CD14-positive monocyte (primary cell): Measurements from ENCODE around the gene COL21A1. TPM values are rescaled to one million over a fixed set of nuclear protein-coding genes. Genes with fewer than 3 reads are reported as not detected.

ENCODE experiments used
- DNase-seq, 3 donors: peaks; one replicate each; pipeline ENCODE4 v3.0.0-alpha.2; 2011 to 2022
- H2AFZ ChIP-seq: 2 replicates; pipeline ENCODE4 v1.6.0; 2012; ENCODE audit warnings: mild to moderate bottlenecking, low read depth, low read length, inconsistent platforms; ENCODE audit not compliant: insufficient read depth, poor library complexity, severe bottlenecking
- H3K27ac ChIP-seq, 2 donors: 1 replicate in 1 of 2; 2 replicates in 1 of 2; pipeline ENCODE4 v1.5.1; 2012 to 2013; ENCODE audit warnings: low read length in 2 of 2, control low read depth in 1 of 2, inconsistent platforms in 1 of 2, low read depth in 1 of 2, mild to moderate bottlenecking in 1 of 2
- H3K27me3 ChIP-seq, 2 donors: one replicate each; pipeline versions ENCODE4 v1.6.0 to v1.6.1; 2011 to 2013; ENCODE audit warnings: low read length in 2 of 2; ENCODE audit not compliant: control insufficient read depth in 2 of 2, insufficient read depth in 2 of 2
- H3K36me3 ChIP-seq, 2 donors: replicated peaks in 1 of 2; 1 replicate in 1 of 2; 2 replicates in 1 of 2; pipeline versions ENCODE4 v1.5.1 to v1.6.1; 2012 to 2013; ENCODE audit warnings: low read length in 2 of 2, control low read depth in 1 of 2, inconsistent platforms in 1 of 2, mild to moderate bottlenecking in 1 of 2; ENCODE audit not compliant: insufficient read depth in 2 of 2, control insufficient read depth in 1 of 2
- H3K4me1 ChIP-seq, 2 donors: 1 replicate in 1 of 2; 2 replicates in 1 of 2; pipeline versions ENCODE4 v1.5.1 to v1.6.1; 2012 to 2013; ENCODE audit warnings: low read length in 2 of 2, control low read depth in 1 of 2, inconsistent platforms in 1 of 2, mild to moderate bottlenecking in 1 of 2, moderate library complexity in 1 of 2; ENCODE audit not compliant: insufficient read depth in 2 of 2, control insufficient read depth in 1 of 2
- H3K4me2 ChIP-seq: replicated peaks from 2 replicates; pipeline ENCODE3; 2012; ENCODE audit warnings: low read length, moderate library complexity, mild to moderate bottlenecking; ENCODE audit not compliant: poor library complexity, severe bottlenecking; ENCODE audit errors: extremely low read depth
- H3K4me3 ChIP-seq, 3 experiments: fragments of 200-600 bp in 1 of 3; sonication (generic) in 1 of 3; replicated peaks in 1 of 3; 1 replicate in 2 of 3; 2 replicates in 1 of 3; pipeline ENCODE4 v1.5.1; 2011 to 2013; ENCODE audit warnings: low read length in 3 of 3, mild to moderate bottlenecking in 3 of 3, control low read depth in 2 of 3, low read depth in 2 of 3, inconsistent platforms in 1 of 3, moderate library complexity in 1 of 3
- H3K79me2 ChIP-seq: 2 replicates; pipeline ENCODE4 v1.6.0; 2012; ENCODE audit warnings: mild to moderate bottlenecking, control low read depth, inconsistent platforms, low read length, moderate library complexity; ENCODE audit not compliant: insufficient read depth
- H3K9ac ChIP-seq: 2 replicates; pipeline ENCODE4 v1.6.0; 2017; ENCODE audit warnings: low read length, mild to moderate bottlenecking; ENCODE audit not compliant: insufficient read depth, poor library complexity, severe bottlenecking
- H3K9me3 ChIP-seq, 2 donors: replicated peaks in 1 of 2; 1 replicate in 1 of 2; 2 replicates in 1 of 2; pipeline versions ENCODE4 v1.5.1 to v1.6.1; 2012 to 2013; ENCODE audit warnings: low read length in 2 of 2, control low read depth in 1 of 2; ENCODE audit not compliant: control insufficient read depth in 1 of 2, insufficient read depth in 1 of 2
- H4K20me1 ChIP-seq: 2 replicates; pipeline ENCODE4 v1.6.0; 2012; ENCODE audit warnings: mild to moderate bottlenecking, low read length, control low read depth, moderate library complexity; ENCODE audit not compliant: insufficient read depth
- H3K27ac Mint-ChIP-seq, 7 donors: one replicate each; pipeline ENCODE4 v1.8.0; 2020; ENCODE audit warnings: mild to moderate bottlenecking in 7 of 7, mixed read lengths in 7 of 7, moderate library complexity in 6 of 7, inconsistent platforms in 2 of 7
- H3K27me3 Mint-ChIP-seq, 3 donors: one replicate each; pipeline ENCODE4 v1.8.0; 2021 to 2022; ENCODE audit warnings: low read depth in 3 of 3, mild to moderate bottlenecking in 3 of 3, mixed read lengths in 3 of 3, moderate library complexity in 3 of 3, inconsistent platforms in 1 of 3
- H3K36me3 Mint-ChIP-seq, 2 donors: one replicate each; pipeline ENCODE4 v1.8.0; 2020; ENCODE audit warnings: mixed read lengths in 2 of 2, inconsistent platforms in 1 of 2, mild to moderate bottlenecking in 1 of 2
- H3K4me1 Mint-ChIP-seq: one replicate; pipeline ENCODE4 v1.8.0; 2020; ENCODE audit warnings: mild to moderate bottlenecking, mixed read lengths
- H3K4me3 Mint-ChIP-seq, 2 donors: one replicate each; pipeline ENCODE4 v1.8.0; 2020; ENCODE audit warnings: mild to moderate bottlenecking in 2 of 2, mixed read lengths in 2 of 2, moderate library complexity in 1 of 2
- H3K9me3 Mint-ChIP-seq, 7 donors: one replicate each; pipeline ENCODE4 v1.8.0; 2020 to 2022; ENCODE audit warnings: mixed read lengths in 7 of 7, mild to moderate bottlenecking in 6 of 7, moderate library complexity in 6 of 7, inconsistent platforms in 2 of 7
- WGBS: methylation state at CpG from one replicate; pipeline ENCODE4 v1.1.5; 2013; ENCODE audit warnings: missing lambda C conversion rate; ENCODE audit not compliant: insufficient coverage; 5-methylcytosine and 5-hydroxymethylcytosine counted together
- intact Hi-C, 2 donors: fragments of 100-400 bp; cut with micrococcal nuclease; formaldehyde crosslinking; loops; one replicate each; pipeline versions ENCODE4 v1.15.0 to v1.15.1; 2023
- polyA plus RNA-seq, 3 donors: library from polyadenylated mRNA; depleted of rRNA in 1 of 3; unstranded in 2 of 3; stranded (reverse) in 1 of 3; fragments of 300-500 nt in 2 of 3; fragments of >200 nt in 1 of 3; fragmentation: Illumina TruSeq in 2 of 3; gene quantifications; 1 replicate in 2 of 3; 2 replicates in 1 of 3; pipeline ENCODE4 v1.2.3, GENCODE V29; 2012 to 2021
- TF ChIP-seq, protein P1 (sequence below): fragments of 200-600 bp; IDR thresholded peaks from one replicate; pipeline ENCODE4 v1.8.0; 2022; ENCODE audit warnings: antibody characterized with exemption, mild to moderate bottlenecking

Gene COL21A1
- polyA plus RNA-seq, 3 donors = 0.03 TPM; not detected in 2

DNA sequence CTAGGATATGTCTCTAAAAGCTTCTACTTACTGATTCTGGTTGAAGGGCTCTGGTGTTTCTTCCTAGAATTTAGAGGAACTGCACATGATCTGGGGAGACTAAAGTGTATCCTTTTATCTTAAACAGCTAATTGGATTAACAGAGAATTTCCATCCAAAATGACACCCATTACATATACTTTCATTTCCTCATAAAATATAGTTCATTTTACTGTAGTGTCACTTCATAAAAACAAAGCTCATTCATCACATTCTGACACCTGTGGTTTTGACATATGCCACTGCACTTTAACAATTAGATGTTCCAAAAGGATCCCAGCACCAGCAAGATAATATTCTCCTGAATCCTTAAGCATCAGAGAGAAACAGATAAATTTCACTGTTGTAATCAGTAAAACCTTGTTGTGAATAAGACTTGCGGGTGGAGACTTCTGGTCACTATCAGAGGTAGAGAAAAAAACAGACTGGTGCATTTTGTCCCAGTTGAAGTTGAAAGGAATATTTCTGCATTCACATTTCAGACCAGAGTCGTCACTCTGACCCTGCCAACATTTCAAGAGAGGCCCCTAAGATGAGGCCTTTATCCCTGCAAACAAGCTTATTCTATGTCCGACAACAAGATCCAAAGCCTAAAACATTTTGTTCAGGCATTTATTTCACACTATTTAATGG, 196.7 kb downstream of the COL21A1 start:
- Mint-ChIP-seq H3K27ac (peak overlapping the region in 2 of 7 donors; percentile 5 to 59), H3K36me3 (no peaks in the 10 kb centered on the region), H3K4me3 (no peak overlapping the region), H3K4me1 (peaks cover 28% of the 10 kb centered on the region), H3K27me3 (peaks cover 0 to 5% (median 0%) of the 10 kb centered on the region in 3 donors), H3K9me3 (no peaks in the 10 kb centered on the region)
- Histone ChIP-seq H3K4me3 (no peak overlapping the region), H3K36me3 (no peaks in the 10 kb centered on the region), H3K9me3 (no peaks in the 10 kb centered on the region), H3K9ac (no peak overlapping the region), H4K20me1 (no peaks in the 10 kb centered on the region), H3K4me2 (no peak overlapping the region), H3K27ac (no peak overlapping the region), H3K4me1 (peaks cover 27 to 34% of the 10 kb centered on the region in 2 donors), H2AFZ (no peak overlapping the region), H3K27me3 (peaks cover 0 to 3% of the 10 kb centered on the region in 2 donors), H3K79me2 (no peaks in the 10 kb centered on the region)
- WGBS = no CpG with 5 or more reads among the region's 3 CpGs
- intact Hi-C loops = no loop called here
- TF ChIP-seq, protein P1, sequence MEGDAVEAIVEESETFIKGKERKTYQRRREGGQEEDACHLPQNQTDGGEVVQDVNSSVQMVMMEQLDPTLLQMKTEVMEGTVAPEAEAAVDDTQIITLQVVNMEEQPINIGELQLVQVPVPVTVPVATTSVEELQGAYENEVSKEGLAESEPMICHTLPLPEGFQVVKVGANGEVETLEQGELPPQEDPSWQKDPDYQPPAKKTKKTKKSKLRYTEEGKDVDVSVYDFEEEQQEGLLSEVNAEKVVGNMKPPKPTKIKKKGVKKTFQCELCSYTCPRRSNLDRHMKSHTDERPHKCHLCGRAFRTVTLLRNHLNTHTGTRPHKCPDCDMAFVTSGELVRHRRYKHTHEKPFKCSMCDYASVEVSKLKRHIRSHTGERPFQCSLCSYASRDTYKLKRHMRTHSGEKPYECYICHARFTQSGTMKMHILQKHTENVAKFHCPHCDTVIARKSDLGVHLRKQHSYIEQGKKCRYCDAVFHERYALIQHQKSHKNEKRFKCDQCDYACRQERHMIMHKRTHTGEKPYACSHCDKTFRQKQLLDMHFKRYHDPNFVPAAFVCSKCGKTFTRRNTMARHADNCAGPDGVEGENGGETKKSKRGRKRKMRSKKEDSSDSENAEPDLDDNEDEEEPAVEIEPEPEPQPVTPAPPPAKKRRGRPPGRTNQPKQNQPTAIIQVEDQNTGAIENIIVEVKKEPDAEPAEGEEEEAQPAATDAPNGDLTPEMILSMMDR = no peak
- peak in 1 of 3 donors; percentile 8 for DNase-seq

DNA sequence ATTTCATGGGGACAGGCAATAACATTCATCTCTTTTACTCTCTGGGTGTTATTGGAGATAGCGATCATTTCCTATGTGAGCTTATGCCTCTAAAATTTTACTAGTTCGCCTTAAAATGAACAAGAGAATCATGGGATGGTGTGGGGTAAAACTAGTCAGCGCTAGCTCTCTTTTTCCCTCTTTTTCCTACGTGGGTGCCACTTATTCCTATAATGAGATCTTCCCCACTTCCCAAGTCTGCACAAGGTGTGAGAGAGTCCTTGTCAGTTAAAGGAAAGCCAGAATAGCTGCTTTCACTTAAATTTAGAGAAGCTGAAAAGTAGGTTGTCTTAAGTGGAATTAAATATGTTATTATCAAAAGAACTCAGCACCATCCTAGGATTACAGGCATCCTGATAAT, 198.8 kb downstream of the COL21A1 start:
- TF ChIP-seq, protein P1 = no peak
- Histone ChIP-seq H3K4me3 (no peak overlapping the region), H2AFZ (no peak overlapping the region), H3K27ac (no peak overlapping the region), H3K4me2 (no peak overlapping the region), H3K4me1 (peaks cover 27 to 34% of the 10 kb centered on the region in 2 donors), H3K79me2 (no peaks in the 10 kb centered on the region), H3K9me3 (no peaks in the 10 kb centered on the region), H3K36me3 (no peaks in the 10 kb centered on the region), H4K20me1 (no peaks in the 10 kb centered on the region), H3K27me3 (peaks cover 3 to 9% of the 10 kb centered on the region in 2 donors), H3K9ac (no peak overlapping the region)
- peaks cover 0 to 1% (median 0%) of the 10 kb centered on the region in 7 donors for H3K9me3 Mint-ChIP-seq
- no CpG with 5 or more reads among the region's 4 CpGs for WGBS
- H3K27ac Mint-ChIP-seq = no peak overlapping the region
- H3K4me1 Mint-ChIP-seq = peaks cover 28% of the 10 kb centered on the region
- intact Hi-C loops = no loop called here
- H3K27me3 Mint-ChIP-seq = peaks cover 3 to 8% (median 5%) of the 10 kb centered on the region in 3 donors
- no peak overlapping the region for H3K4me3 Mint-ChIP-seq
- DNase-seq = no peak
- H3K36me3 Mint-ChIP-seq = no peaks in the 10 kb centered on the region
